T-helper 1 cell (primary cell): Measurements from ENCODE around the gene CACUL1.

Experiments used
- DNase-seq, 5 donors: peaks; one replicate each; pipeline ENCODE4 v3.0.0-alpha.2; 2012 to 2020

CACUL1 gene

GRCh38 chr10:118732245-118733165, 22.3 kb downstream of the CACUL1 start:
- peak in 1 of 5 donors; percentile 15 for DNase-seq

GRCh38 chr10:118730756-118731456, 23.9 kb downstream of the CACUL1 start:
- no peak for DNase-seq

GRCh38 chr10:118729641-118730258, 25.0 kb downstream of the CACUL1 start:
- peak in 1 of 5 donors; percentile 33 for DNase-seq

- DNase-seq: no peak
These were observed 25.6 kb downstream of the CACUL1 start for GRCh38 chr10:118729200-118729599.

GRCh38 chr10:118725886-118726500, 28.8 kb downstream of the CACUL1 start:
- no peak for DNase-seq

GRCh38 chr10:118723466-118723865, 31.3 kb downstream of the CACUL1 start:
- no peak for DNase-seq

- DNase-seq: no peak
These were observed 33.3 kb downstream of the CACUL1 start for GRCh38 chr10:118721539-118721876.

GRCh38 chr10:118720685-118721538, 33.9 kb downstream of the CACUL1 start:
- DNase-seq: peak in 4 of 5 donors; percentile 23 to 60 (median 48)

GRCh38 chr10:118714366-118714765, 40.4 kb downstream of the CACUL1 start:
- DNase-seq: peak in 1 of 5 donors; percentile 38

- DNase-seq: no peak
These were observed 41.7 kb downstream of the CACUL1 start for GRCh38 chr10:118712930-118713634.

- DNase-seq: no peak
These were observed 42.7 kb downstream of the CACUL1 start for GRCh38 chr10:118712080-118712479.

- DNase-seq: no peak
These were observed 44.3 kb downstream of the CACUL1 start for GRCh38 chr10:118710487-118710886.

GRCh38 chr10:118708571-118708970, 46.2 kb downstream of the CACUL1 start:
- no peak for DNase-seq

- no peak for DNase-seq
These were observed 50.1 kb downstream of the CACUL1 start for GRCh38 chr10:118704711-118705110.

GRCh38 chr10:118701529-118702323, 53.0 kb downstream of the CACUL1 start:
- no peak for DNase-seq

- DNase-seq: peak; percentile 33 to 93 (median 63)
These were observed 56.3 kb downstream of the CACUL1 start for GRCh38 chr10:118698421-118698820.

GRCh38 chr10:118694848-118695247, 59.9 kb downstream of the CACUL1 start:
- DNase-seq: no peak

- no peak for DNase-seq
These were observed 61.9 kb downstream of the CACUL1 start for GRCh38 chr10:118692872-118693271.

- DNase-seq: no peak
These were observed 65.5 kb downstream of the CACUL1 start for GRCh38 chr10:118689070-118689858.

GRCh38 chr10:118687472-118687871, 67.3 kb downstream of the CACUL1 start:
- DNase-seq: no peak
